GM18517 (cell line): ENCODE results near the gene NEMF.
A peak's percentile ranks its signal among the peaks of the same experiment; 100 is the strongest.
"Not testable (repeated sequence)": the region's sequence is repeated elsewhere in the genome, so short reads cannot be mapped to it uniquely, and the experiment has no call there.

Experiments used
- ATAC-seq: cut with Tn5 transposase; IDR thresholded peaks from one replicate; pipeline ENCODE4 v1.9.1; 2021; ENCODE audit warnings: mild to moderate bottlenecking, moderate library complexity; ENCODE audit not compliant: unreplicated experiment

NEMF gene

GRCh38 chr14:49852301-49853157, at the start of gene NEMF:
TSS of gene NEMF (minus strand) at chr14:49852788. CDS start at chr14:49852753, 35 bp downstream.
- ATAC-seq, result peak; percentile 87

- no peak for ATAC-seq
These were observed 48.4 kb upstream of the NEMF start for GRCh38 chr14:49900973-49901372.

- ATAC-seq, result no peak
These were observed 45.9 kb upstream of the NEMF start for GRCh38 chr14:49898485-49898884.

GRCh38 chr14:49897965-49898364, 45.4 kb upstream of the NEMF start:
- no peak for ATAC-seq

- no peak for ATAC-seq
These were observed 44.8 kb upstream of the NEMF start for GRCh38 chr14:49897414-49897813.

GRCh38 chr14:49896966-49897365, 44.4 kb upstream of the NEMF start:
- no peak for ATAC-seq

GRCh38 chr14:49896272-49896671, 43.7 kb upstream of the NEMF start:
- not testable (repeated sequence) for ATAC-seq

- ATAC-seq, result no peak
These were observed 42.9 kb upstream of the NEMF start for GRCh38 chr14:49895480-49895879.

GRCh38 chr14:49894214-49895107, 41.9 kb upstream of the NEMF start:
- not testable (repeated sequence) for ATAC-seq

- peak; percentile 29 for ATAC-seq
These were observed 41.0 kb upstream of the NEMF start for GRCh38 chr14:49893309-49894213.

GRCh38 chr14:49892636-49893308, 40.2 kb upstream of the NEMF start, which contains the start of gene ARF6:
TSS of gene ARF6 (plus strand) at chr14:49893082. CDS start at chr14:49893737, 655 bp downstream.
- peak; percentile 62 for ATAC-seq

- ATAC-seq, result peak; percentile 34
These were observed 39.7 kb upstream of the NEMF start for GRCh38 chr14:49892301-49892635.

- no peak for ATAC-seq
These were observed 35.7 kb upstream of the NEMF start for GRCh38 chr14:49888293-49888692.

- no peak for ATAC-seq
These were observed 33.9 kb upstream of the NEMF start for GRCh38 chr14:49886523-49886922.

- no peak for ATAC-seq
These were observed 30.5 kb upstream of the NEMF start for GRCh38 chr14:49882826-49883694.

- no peak for ATAC-seq
These were observed 28.9 kb upstream of the NEMF start for GRCh38 chr14:49881350-49882001.

GRCh38 chr14:49880267-49881064, 27.9 kb upstream of the NEMF start:
- no peak for ATAC-seq
